Activated naive CD8-positive, alpha-beta T cell (primary cell): Measurements from ENCODE around the gene MST1.

Source experiments
- H3K27ac Mint-ChIP-seq: one replicate; pipeline ENCODE4 v1.8.0; 2021; ENCODE audit warnings: mixed read lengths
- H3K27me3 Mint-ChIP-seq: one replicate; pipeline ENCODE4 v1.8.0; 2021; ENCODE audit warnings: mixed read lengths
- H3K36me3 Mint-ChIP-seq: one replicate; pipeline ENCODE4 v1.8.0; 2021; ENCODE audit warnings: mixed read lengths
- H3K4me1 Mint-ChIP-seq: one replicate; pipeline ENCODE4 v1.8.0; 2021; ENCODE audit warnings: low read depth, mixed read lengths
- H3K4me3 Mint-ChIP-seq: one replicate; pipeline ENCODE4 v1.8.0; 2021; ENCODE audit warnings: mild to moderate bottlenecking, mixed read lengths
- H3K9me3 Mint-ChIP-seq: one replicate; pipeline ENCODE4 v1.8.0; 2021; ENCODE audit warnings: low read depth, mixed read lengths

Gene MST1

GRCh38 chr3:49712631-49713317 lies 23.5 kb upstream of the MST1 start:
- H3K36me3 Mint-ChIP-seq, result no peaks in the 10 kb centered on the region
- H3K4me3 Mint-ChIP-seq, result no peak overlapping the region
- no peaks in the 10 kb centered on the region for H3K9me3 Mint-ChIP-seq
- H3K27ac Mint-ChIP-seq, result no peak overlapping the region
- H3K4me1 Mint-ChIP-seq, result peaks cover 5% of the 10 kb centered on the region
- H3K27me3 Mint-ChIP-seq, result no peaks in the 10 kb centered on the region

GRCh38 chr3:49712166-49712565 lies 22.9 kb upstream of the MST1 start:
- H3K27ac Mint-ChIP-seq, result no peak overlapping the region
- H3K9me3 Mint-ChIP-seq, result no peaks in the 10 kb centered on the region
- peaks cover 5% of the 10 kb centered on the region for H3K4me1 Mint-ChIP-seq
- no peak overlapping the region for H3K4me3 Mint-ChIP-seq
- H3K36me3 Mint-ChIP-seq, result no peaks in the 10 kb centered on the region
- H3K27me3 Mint-ChIP-seq, result no peaks in the 10 kb centered on the region

GRCh38 chr3:49711489-49711888 lies 22.2 kb upstream of the MST1 start:
- Mint-ChIP-seq H3K4me3 (no peak overlapping the region), H3K27ac (no peak overlapping the region)

GRCh38 chr3:49709852-49710251 lies 20.6 kb upstream of the MST1 start:
- Mint-ChIP-seq H3K4me1 (peaks cover 5% of the 10 kb centered on the region), H3K27me3 (no peaks in the 10 kb centered on the region), H3K36me3 (no peaks in the 10 kb centered on the region), H3K4me3 (no peak overlapping the region), H3K27ac (no peak overlapping the region), H3K9me3 (no peaks in the 10 kb centered on the region)

More at GRCh38 chr3:49711489-49711888, 22.2 kb upstream of the MST1 start:
- H3K9me3 Mint-ChIP-seq, result no peaks in the 10 kb centered on the region
- no peaks in the 10 kb centered on the region for H3K27me3 Mint-ChIP-seq
- peaks cover 5% of the 10 kb centered on the region for H3K4me1 Mint-ChIP-seq
- H3K36me3 Mint-ChIP-seq, result no peaks in the 10 kb centered on the region

GRCh38 chr3:49707113-49707480 lies 17.8 kb upstream of the MST1 start:
- no peaks in the 10 kb centered on the region for H3K27me3 Mint-ChIP-seq
- no peak overlapping the region for H3K27ac Mint-ChIP-seq
- H3K4me3 Mint-ChIP-seq, result no peak overlapping the region
- no peaks in the 10 kb centered on the region for H3K9me3 Mint-ChIP-seq
- H3K4me1 Mint-ChIP-seq, result peaks cover 2% of the 10 kb centered on the region
- peaks cover 2% of the 10 kb centered on the region for H3K36me3 Mint-ChIP-seq

GRCh38 chr3:49706456-49707112 lies 17.3 kb upstream of the MST1 start:
- H3K27me3 Mint-ChIP-seq, result no peaks in the 10 kb centered on the region
- H3K4me3 Mint-ChIP-seq, result no peak overlapping the region
- no peaks in the 10 kb centered on the region for H3K4me1 Mint-ChIP-seq
- H3K36me3 Mint-ChIP-seq, result peaks cover 2% of the 10 kb centered on the region
- no peak overlapping the region for H3K27ac Mint-ChIP-seq
- H3K9me3 Mint-ChIP-seq, result no peaks in the 10 kb centered on the region

GRCh38 chr3:49705390-49705960 lies 16.2 kb upstream of the MST1 start:
- H3K36me3 Mint-ChIP-seq, result peaks cover 2% of the 10 kb centered on the region
- no peaks in the 10 kb centered on the region for H3K27me3 Mint-ChIP-seq
- H3K9me3 Mint-ChIP-seq, result no peaks in the 10 kb centered on the region
- H3K27ac Mint-ChIP-seq, result no peak overlapping the region
- H3K4me1 Mint-ChIP-seq, result no peaks in the 10 kb centered on the region
- H3K4me3 Mint-ChIP-seq, result no peak overlapping the region

GRCh38 chr3:49704629-49705028 lies 15.4 kb upstream of the MST1 start:
- peaks cover 2% of the 10 kb centered on the region for H3K36me3 Mint-ChIP-seq
- no peaks in the 10 kb centered on the region for H3K27me3 Mint-ChIP-seq
- no peak overlapping the region for H3K4me3 Mint-ChIP-seq
- no peaks in the 10 kb centered on the region for H3K9me3 Mint-ChIP-seq
- no peaks in the 10 kb centered on the region for H3K4me1 Mint-ChIP-seq
- H3K27ac Mint-ChIP-seq, result no peak overlapping the region

- Mint-ChIP-seq H3K27ac (no peak overlapping the region), H3K9me3 (no peaks in the 10 kb centered on the region), H3K4me1 (no peaks in the 10 kb centered on the region), H3K4me3 (no peak overlapping the region), H3K36me3 (peaks cover 2% of the 10 kb centered on the region), H3K27me3 (no peaks in the 10 kb centered on the region)
Observed at GRCh38 chr3:49703956-49704355, 14.7 kb upstream of the MST1 start.

- Mint-ChIP-seq H3K4me3 (no peak overlapping the region), H3K36me3 (peaks cover 2% of the 10 kb centered on the region), H3K27me3 (no peaks in the 10 kb centered on the region), H3K27ac (no peak overlapping the region), H3K9me3 (no peaks in the 10 kb centered on the region), H3K4me1 (no peaks in the 10 kb centered on the region)
Observed at GRCh38 chr3:49703443-49703927, 14.2 kb upstream of the MST1 start.

- Mint-ChIP-seq H3K36me3 (peaks cover 2% of the 10 kb centered on the region), H3K27ac (no peak overlapping the region), H3K4me1 (no peaks in the 10 kb centered on the region), H3K4me3 (no peak overlapping the region), H3K9me3 (no peaks in the 10 kb centered on the region), H3K27me3 (no peaks in the 10 kb centered on the region)
Observed at GRCh38 chr3:49702672-49703071, 13.4 kb upstream of the MST1 start.

GRCh38 chr3:49701388-49702077 lies 12.3 kb upstream of the MST1 start:
- peaks cover 2% of the 10 kb centered on the region for H3K36me3 Mint-ChIP-seq

GRCh38 chr3:49700453-49701128 lies 11.3 kb upstream of the MST1 start:
- Mint-ChIP-seq H3K36me3 (peaks cover 2% of the 10 kb centered on the region), H3K27ac (no peak overlapping the region), H3K9me3 (no peaks in the 10 kb centered on the region), H3K27me3 (no peaks in the 10 kb centered on the region), H3K4me1 (no peaks in the 10 kb centered on the region), H3K4me3 (no peak overlapping the region)

More at GRCh38 chr3:49701388-49702077, 12.3 kb upstream of the MST1 start:
- H3K9me3 Mint-ChIP-seq, result no peaks in the 10 kb centered on the region
- no peak overlapping the region for H3K27ac Mint-ChIP-seq
- H3K4me1 Mint-ChIP-seq, result no peaks in the 10 kb centered on the region
- H3K27me3 Mint-ChIP-seq, result no peaks in the 10 kb centered on the region
- H3K4me3 Mint-ChIP-seq, result no peak overlapping the region

GRCh38 chr3:49700014-49700413 lies 10.7 kb upstream of the MST1 start:
- Mint-ChIP-seq H3K27ac (no peak overlapping the region), H3K4me3 (no peak overlapping the region), H3K27me3 (no peaks in the 10 kb centered on the region), H3K36me3 (peaks cover 2% of the 10 kb centered on the region), H3K9me3 (no peaks in the 10 kb centered on the region), H3K4me1 (no peaks in the 10 kb centered on the region)
